H9 (cell line): ENCODE results near the gene C6orf62. TPM values are rescaled to one million over a fixed set of nuclear protein-coding genes. Genes with fewer than 3 reads are reported as not detected.
"Not testable (repeated sequence)": the region's sequence is repeated elsewhere in the genome, so short reads cannot be mapped to it uniquely, and the experiment has no call there.

Experiments
- DNase-seq: peaks from one replicate; pipeline ENCODE4 v3.0.0-alpha.2; 2017
- H2AFZ ChIP-seq: one replicate; pipeline ENCODE4 v1.6.1; 2013; ENCODE audit warnings: mild to moderate bottlenecking, low read length, control low read depth, moderate library complexity
- H2AK5ac ChIP-seq: 2 replicates; pipeline ENCODE4 v1.6.1; 2013; ENCODE audit warnings: low read length, control low read depth, mixed read lengths; ENCODE audit not compliant: insufficient read length
- H2BK120ac ChIP-seq: one replicate; pipeline ENCODE4 v1.6.1; 2013; ENCODE audit warnings: low read depth, mild to moderate bottlenecking, low read length, control low read depth, inconsistent platforms; ENCODE audit not compliant: poor library complexity, severe bottlenecking
- H2BK12ac ChIP-seq: 2 replicates; pipeline ENCODE4 v1.6.1; 2013; ENCODE audit warnings: low read length, control low read depth, mixed read lengths, low read depth; ENCODE audit not compliant: insufficient read length
- H2BK15ac ChIP-seq: 2 replicates; pipeline ENCODE4 v1.6.1; 2013; ENCODE audit warnings: low read depth, low read length, control low read depth
- H2BK20ac ChIP-seq: one replicate; pipeline ENCODE4 v1.6.1; 2013; ENCODE audit warnings: low read depth, mild to moderate bottlenecking, low read length, control low read depth, inconsistent platforms; ENCODE audit not compliant: poor library complexity, severe bottlenecking
- H2BK5ac ChIP-seq: 2 replicates; pipeline ENCODE4 v1.6.1; 2013; ENCODE audit warnings: low read length, control low read depth, mixed read lengths; ENCODE audit not compliant: insufficient read length
- H3K14ac ChIP-seq: 2 replicates; pipeline ENCODE4 v1.6.1; 2013; ENCODE audit warnings: low read length, control low read depth; ENCODE audit not compliant: insufficient read depth
- H3K18ac ChIP-seq: 2 replicates; pipeline ENCODE4 v1.6.1; 2013; ENCODE audit warnings: low read depth, mild to moderate bottlenecking, mixed read lengths, low read length, control low read depth; ENCODE audit not compliant: insufficient read length
- H3K23ac ChIP-seq: 2 replicates; pipeline ENCODE4 v1.6.1; 2013; ENCODE audit warnings: low read length, control low read depth, mixed read lengths, low read depth; ENCODE audit not compliant: insufficient read length
- H3K23me2 ChIP-seq: 2 replicates; pipeline ENCODE4 v1.6.1; 2013; ENCODE audit warnings: low read depth, mild to moderate bottlenecking, mixed read lengths, low read length, control low read depth; ENCODE audit not compliant: insufficient read length, poor library complexity, severe bottlenecking
- H3K27ac ChIP-seq: 2 replicates; pipeline ENCODE4 v1.5.1; 2013; ENCODE audit warnings: low read length, control low read depth, mixed read lengths, low read depth; ENCODE audit not compliant: insufficient read length
- H3K27me3 ChIP-seq: 2 replicates; pipeline ENCODE4 v1.6.1; 2013; ENCODE audit warnings: low read length, control low read depth, inconsistent platforms; ENCODE audit not compliant: insufficient read depth
- H3K4ac ChIP-seq: 2 replicates; pipeline ENCODE4 v1.6.1; 2013; ENCODE audit warnings: low read depth, mild to moderate bottlenecking, control low read depth, inconsistent platforms, low read length, moderate library complexity
- H3K4me1 ChIP-seq: 2 replicates; pipeline ENCODE4 v1.6.1; 2013; ENCODE audit warnings: low read length, control low read depth, inconsistent platforms; ENCODE audit not compliant: insufficient read depth
- H3K4me2 ChIP-seq: 2 replicates; pipeline ENCODE4 v1.6.1; 2013; ENCODE audit warnings: low read length, control low read depth, mixed read lengths; ENCODE audit not compliant: insufficient read length, insufficient read depth
- H3K56ac ChIP-seq: 2 replicates; pipeline ENCODE4 v1.6.1; 2013; ENCODE audit warnings: low read depth, mild to moderate bottlenecking, mixed read lengths, low read length, control low read depth; ENCODE audit not compliant: insufficient read length
- H3K79me1 ChIP-seq: 2 replicates; pipeline ENCODE4 v1.6.1; 2013; ENCODE audit warnings: low read depth, mild to moderate bottlenecking, moderate library complexity, low read length, control low read depth, inconsistent platforms; ENCODE audit not compliant: insufficient read depth, poor library complexity, severe bottlenecking
- H3K79me2 ChIP-seq: 2 replicates; pipeline ENCODE4 v1.6.1; 2013; ENCODE audit warnings: low read length, control low read depth, inconsistent platforms; ENCODE audit not compliant: insufficient read depth
- H3K9ac ChIP-seq: 2 replicates; pipeline ENCODE4 v1.6.1; 2013; ENCODE audit warnings: low read length, control low read depth, mixed read lengths; ENCODE audit not compliant: insufficient read length; ENCODE audit errors: extremely low read depth
- H3K9me3 ChIP-seq: one replicate; pipeline ENCODE4 v1.6.1; 2013; ENCODE audit warnings: low read depth, low read length, inconsistent platforms; ENCODE audit not compliant: control insufficient read depth
- H3T11ph ChIP-seq: one replicate; pipeline ENCODE4 v1.6.1; 2013; ENCODE audit warnings: mild to moderate bottlenecking, low read length, control low read depth, inconsistent platforms
- H4K20me1 ChIP-seq: one replicate; pipeline ENCODE4 v1.6.1; 2013; ENCODE audit not compliant: control insufficient read depth, insufficient read length, insufficient read depth
- H4K5ac ChIP-seq: 2 replicates; pipeline ENCODE4 v1.6.1; 2013; ENCODE audit warnings: low read depth, mild to moderate bottlenecking, mixed read lengths, low read length, control low read depth; ENCODE audit not compliant: insufficient read length
- H4K8ac ChIP-seq: replicated peaks from 2 replicates; pipeline ENCODE4 v1.6.1; 2013; ENCODE audit warnings: low read length, control low read depth, mixed read lengths, low read depth; ENCODE audit not compliant: insufficient read length
- H4K91ac ChIP-seq: 2 replicates; pipeline ENCODE4 v1.6.1; 2013; ENCODE audit warnings: low read depth, mild to moderate bottlenecking, moderate library complexity, mixed read lengths, low read length, control low read depth; ENCODE audit not compliant: insufficient read length
- H3K27ac Mint-ChIP-seq, 3 experiments: 2 replicates in 2 of 3; 3 replicates in 1 of 3; pipeline ENCODE4 v1.8.0; 2020 to 2021; ENCODE audit warnings: mixed read lengths in 3 of 3, mild to moderate bottlenecking in 1 of 3, moderate library complexity in 1 of 3
- H3K27me3 Mint-ChIP-seq: 2 replicates; pipeline ENCODE4 v1.8.0; 2021; ENCODE audit warnings: low read depth, mild to moderate bottlenecking, moderate library complexity, mixed read lengths
- H3K36me3 Mint-ChIP-seq, 3 experiments: 2 replicates in 2 of 3; 3 replicates in 1 of 3; pipeline ENCODE4 v1.8.0; 2020 to 2021; ENCODE audit warnings: low read depth in 3 of 3, mixed read lengths in 3 of 3; ENCODE audit not compliant: insufficient read depth in 1 of 3
- H3K4me1 Mint-ChIP-seq, 2 experiments: 2 replicates each; pipeline ENCODE4 v1.8.0; 2020; ENCODE audit warnings: mixed read lengths in 2 of 2
- H3K4me3 Mint-ChIP-seq, 2 experiments: 2 replicates in 1 of 2; 3 replicates in 1 of 2; pipeline ENCODE4 v1.8.0; 2020 to 2021; ENCODE audit warnings: mild to moderate bottlenecking in 2 of 2, mixed read lengths in 2 of 2, moderate library complexity in 1 of 2
- H3K9me3 Mint-ChIP-seq, 2 experiments: 2 replicates in 1 of 2; 3 replicates in 1 of 2; pipeline ENCODE4 v1.8.0; 2020; ENCODE audit warnings: mild to moderate bottlenecking in 2 of 2, mixed read lengths in 2 of 2, moderate library complexity in 1 of 2
- WGBS: extraction: QIAGEN DNeasy Blood & Tissue Kit; methylation state at CpG from one replicate; pipeline ENCODE4 v1.1.7; 2013; ENCODE audit warnings: missing lambda C conversion rate, low lambda C conversion rate, mixed read lengths; ENCODE audit not compliant: insufficient read length; ENCODE audit errors: extremely low coverage; 5-methylcytosine and 5-hydroxymethylcytosine counted together
- total RNA-seq: library from RNA; stranded (reverse); gene quantifications from 2 replicates; pipeline ENCODE4 v1.2.1, GENCODE V29; 2021
- TF ChIP-seq, protein P1 (sequence below): fragments of 200-600 bp; sonication (generic); conservative IDR thresholded peaks from 3 replicates; pipeline ENCODE4 v1.8.0; 2021; ENCODE audit warnings: antibody characterized with exemption, mild to moderate bottlenecking

C6orf62 gene
- total RNA-seq, 1 experiment from 2014 or later: 125 TPM

DNA sequence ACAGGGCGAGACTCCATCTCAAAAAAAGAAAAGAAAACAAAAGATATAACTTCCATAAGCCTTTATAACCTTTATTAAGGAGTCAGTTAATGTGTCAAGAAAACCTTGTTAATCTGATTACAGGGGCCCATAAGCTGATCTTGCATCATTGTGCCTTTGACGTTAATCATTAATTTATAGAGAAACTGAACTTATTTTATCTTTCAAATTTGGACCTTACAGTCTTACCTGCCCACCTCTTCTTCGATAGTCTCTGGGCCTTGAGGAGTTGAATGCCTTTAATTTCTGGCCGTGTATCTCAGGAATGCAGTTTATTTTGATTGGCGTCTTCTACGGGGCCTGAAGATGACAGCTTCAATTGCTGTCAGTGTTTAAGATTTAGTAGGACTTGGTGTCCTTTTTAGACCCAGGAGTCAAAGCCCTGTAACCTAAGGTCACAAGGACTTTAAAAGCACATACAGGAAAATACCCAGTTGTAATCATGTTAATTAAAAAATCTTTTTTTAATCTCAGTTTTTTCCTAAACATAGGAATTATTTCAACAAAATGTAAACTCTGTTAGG, 46.3 kb downstream of the C6orf62 start:
- Histone ChIP-seq H2BK5ac (no peak overlapping the region), H3T11ph (no peak overlapping the region), H4K5ac (no peak overlapping the region), H3K79me1 (no peaks in the 10 kb centered on the region), H3K18ac (no peak overlapping the region), H2BK20ac (no peak overlapping the region), H4K91ac (no peak overlapping the region), H4K8ac (no peak overlapping the region), H3K14ac (no peak overlapping the region), H2AK5ac (no peak overlapping the region), H3K27me3 (no peaks in the 10 kb centered on the region), H4K20me1 (no peaks in the 10 kb centered on the region), H3K23me2 (no peaks in the 10 kb centered on the region), H3K23ac (no peak overlapping the region), H3K4me1 (no peaks in the 10 kb centered on the region), H3K4me2 (no peak overlapping the region), H3K9me3 (peaks cover 30% of the 10 kb centered on the region), H3K27ac (no peak overlapping the region), H2BK120ac (no peak overlapping the region), H3K9ac (no peak overlapping the region), H3K4ac (no peak overlapping the region), H2BK15ac (no peak overlapping the region), H2BK12ac (no peak overlapping the region), H3K79me2 (no peaks in the 10 kb centered on the region), H2AFZ (no peak overlapping the region), H3K56ac (no peak overlapping the region)
- Mint-ChIP-seq H3K9me3 (peaks cover 65 to 72% of the 10 kb centered on the region in 2 experiments), H3K36me3 (peaks cover 67 to 71% (median 68%) of the 10 kb centered on the region in 3 experiments), H3K27me3 (peaks cover 1% of the 10 kb centered on the region), H3K4me1 (no peaks in the 10 kb centered on the region), H3K4me3 (no peak overlapping the region), H3K27ac (no peak overlapping the region)
- no peak for DNase-seq
- TF ChIP-seq, protein P1, sequence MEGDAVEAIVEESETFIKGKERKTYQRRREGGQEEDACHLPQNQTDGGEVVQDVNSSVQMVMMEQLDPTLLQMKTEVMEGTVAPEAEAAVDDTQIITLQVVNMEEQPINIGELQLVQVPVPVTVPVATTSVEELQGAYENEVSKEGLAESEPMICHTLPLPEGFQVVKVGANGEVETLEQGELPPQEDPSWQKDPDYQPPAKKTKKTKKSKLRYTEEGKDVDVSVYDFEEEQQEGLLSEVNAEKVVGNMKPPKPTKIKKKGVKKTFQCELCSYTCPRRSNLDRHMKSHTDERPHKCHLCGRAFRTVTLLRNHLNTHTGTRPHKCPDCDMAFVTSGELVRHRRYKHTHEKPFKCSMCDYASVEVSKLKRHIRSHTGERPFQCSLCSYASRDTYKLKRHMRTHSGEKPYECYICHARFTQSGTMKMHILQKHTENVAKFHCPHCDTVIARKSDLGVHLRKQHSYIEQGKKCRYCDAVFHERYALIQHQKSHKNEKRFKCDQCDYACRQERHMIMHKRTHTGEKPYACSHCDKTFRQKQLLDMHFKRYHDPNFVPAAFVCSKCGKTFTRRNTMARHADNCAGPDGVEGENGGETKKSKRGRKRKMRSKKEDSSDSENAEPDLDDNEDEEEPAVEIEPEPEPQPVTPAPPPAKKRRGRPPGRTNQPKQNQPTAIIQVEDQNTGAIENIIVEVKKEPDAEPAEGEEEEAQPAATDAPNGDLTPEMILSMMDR: no peak
- WGBS: no CpG with 5 or more reads among the region's 6 CpGs

GRCh38 chr6:24671077-24671476, 47.9 kb downstream of the C6orf62 start:
- not testable (repeated sequence) for H3K23ac ChIP-seq, H3K9ac ChIP-seq, H3T11ph ChIP-seq, H3K56ac ChIP-seq, H2BK12ac ChIP-seq, H3K79me2 ChIP-seq, H4K8ac ChIP-seq, H2BK20ac ChIP-seq, H3K4me2 ChIP-seq, H2BK15ac ChIP-seq, H2AK5ac ChIP-seq, H3K14ac ChIP-seq, H3K27ac Mint-ChIP-seq, H4K5ac ChIP-seq, H2AFZ ChIP-seq, H3K27ac ChIP-seq, H3K4me1 Mint-ChIP-seq, H3K4me3 Mint-ChIP-seq, H4K91ac ChIP-seq, H3K4ac ChIP-seq, H3K18ac ChIP-seq, H2BK120ac ChIP-seq, H3K27me3 ChIP-seq, H3K4me1 ChIP-seq, H4K20me1 ChIP-seq, H2BK5ac ChIP-seq, H3K27me3 Mint-ChIP-seq, H3K23me2 ChIP-seq, H3K79me1 ChIP-seq, DNase-seq
- H3K9me3 ChIP-seq: peaks cover 30% of the 10 kb centered on the region
- Mint-ChIP-seq H3K36me3 (peaks cover 64 to 78% (median 66%) of the 10 kb centered on the region in 3 experiments), H3K9me3 (peaks cover 65 to 72% of the 10 kb centered on the region in 2 experiments)
- no CpG with 5 or more reads among the region's 4 CpGs for WGBS
